Ovary (tissue), 9 donors: ENCODE results near the gene IQCK. TPM values are rescaled to one million over a fixed set of nuclear protein-coding genes. Genes with fewer than 3 reads are reported as not detected.

Experiments used
- DNase-seq, 5 donors: peaks; one replicate each; pipeline ENCODE4 v3.0.0-alpha.2; 2019 to 2020
- H3K27ac ChIP-seq, 2 donors: fragments of 200-600 bp; one replicate each; pipeline versions ENCODE4 v1.5.1 to v1.8.0; 2019 to 2022
- H3K27me3 ChIP-seq: fragments of 200-600 bp; one replicate; pipeline ENCODE4 v1.8.0; 2022
- H3K36me3 ChIP-seq: fragments of 200-600 bp; sonication (generic); one replicate; pipeline ENCODE4 v1.5.1; 2019
- H3K4me1 ChIP-seq: one replicate; pipeline ENCODE4 v1.8.1; 2013; ENCODE audit warnings: mild to moderate bottlenecking, moderate library complexity; ENCODE audit not compliant: insufficient read depth
- H3K4me3 ChIP-seq: fragments of 200-600 bp; sonication (generic); one replicate; pipeline ENCODE4 v1.5.1; 2017
- H3K9me3 ChIP-seq, 2 donors: fragments of 200-600 bp in 1 of 2; sonication (generic) in 1 of 2; one replicate each; pipeline versions ENCODE4 v1.5.1 to v1.8.1; 2013 to 2019; ENCODE audit warnings: mild to moderate bottlenecking in 1 of 2, moderate library complexity in 1 of 2
- EP300 ChIP-seq: sonication (generic); formaldehyde crosslinking; IDR thresholded peaks from one replicate; pipeline ENCODE4 v1.6.1; 2017; ENCODE audit warnings: antibody characterized with exemption
- POLR2A ChIP-seq: fragments of 450-650 bp; IDR thresholded peaks from one replicate; pipeline ENCODE4 v1.6.1; 2017; ENCODE audit warnings: antibody characterized with exemption, mild to moderate bottlenecking, moderate library complexity
- WGBS, 3 donors: extraction: QIAGEN DNeasy Blood & Tissue Kit in 1 of 3; methylation state at CpG; one replicate each; pipeline versions ENCODE4 v1.1.5 to v1.1.7; 2013 to 2017; 5-methylcytosine and 5-hydroxymethylcytosine counted together
- intact Hi-C, 4 donors: fragments of 100-400 bp; cut with DNase I; formaldehyde crosslinking; loops; one replicate each; pipeline versions ENCODE4 v1.11.0 to v1.15.1; 2022 to 2023
- polyA plus RNA-seq, 2 donors: library from polyadenylated mRNA; stranded (reverse); fragments of 200-250 nt in 1 of 2; fragments of 350-450 nt in 1 of 2; fragmentation: Illumina TruSeq in 1 of 2; extraction: RNeasy Lipid Tissue Mini Kit (QIAGEN cat#74804) in 1 of 2; gene quantifications; one replicate each; pipeline ENCODE4 v1.2.3, GENCODE V29; 2013 to 2014
- total RNA-seq, 7 donors: library from RNA; depleted of rRNA in 2 of 7; stranded (reverse); fragments of >200 nt in 2 of 7; fragmentation: NEBNext Ultra II Directional in 3 of 7; extraction: Animal tissue kit (Norgen Biotek cat#: 25700) in 3 of 7; gene quantifications; one replicate each; pipeline versions ENCODE4 v1.1.0 to v1.2.4, GENCODE V29; 2016 to 2023
- TF ChIP-seq, protein P1 (sequence below), 3 donors: fragments of 450-650 bp in 2 of 3; fragments of 200-600 bp in 1 of 3; IDR thresholded peaks; one replicate each; pipeline versions ENCODE4 v1.5.1 to v1.8.0; 2016 to 2022; ENCODE audit warnings: antibody characterized with exemption in 3 of 3, mild to moderate bottlenecking in 1 of 3
- donor health status: DM: no; HTN: no; CAD: no; lungs with moderate emphysema.
- donor health status: DM: no; HTN: no; CAD: no.
- donor health status: Bipolar disorder and iron deficiency.
- donor health status: DM: yes; HTN: yes; CAD: no.
- donor health status: DM: no; HTN: no; CAD: no.
- donor health status: DM: yes; HTN: yes; CAD: no.

The IQCK gene
- total and polyA plus RNA-seq, 9 donors, result 14.3 to 52.8 (median 18.0) TPM

- H3K4me1 ChIP-seq, result peaks cover 15% of the 10 kb centered on the region
- no peak for DNase-seq
- no peaks in the 10 kb centered on the region for H3K27me3 ChIP-seq
- H3K36me3 ChIP-seq, result no peaks in the 10 kb centered on the region
- no peak overlapping the region for H3K27ac ChIP-seq
- intact Hi-C loops, result loop anchor here in 1 of 4 donors (10.0 kb wide), 1 partner anchor 94 kb away; no protein-coding TSS in a partner anchor
- TF ChIP-seq, protein P1, sequence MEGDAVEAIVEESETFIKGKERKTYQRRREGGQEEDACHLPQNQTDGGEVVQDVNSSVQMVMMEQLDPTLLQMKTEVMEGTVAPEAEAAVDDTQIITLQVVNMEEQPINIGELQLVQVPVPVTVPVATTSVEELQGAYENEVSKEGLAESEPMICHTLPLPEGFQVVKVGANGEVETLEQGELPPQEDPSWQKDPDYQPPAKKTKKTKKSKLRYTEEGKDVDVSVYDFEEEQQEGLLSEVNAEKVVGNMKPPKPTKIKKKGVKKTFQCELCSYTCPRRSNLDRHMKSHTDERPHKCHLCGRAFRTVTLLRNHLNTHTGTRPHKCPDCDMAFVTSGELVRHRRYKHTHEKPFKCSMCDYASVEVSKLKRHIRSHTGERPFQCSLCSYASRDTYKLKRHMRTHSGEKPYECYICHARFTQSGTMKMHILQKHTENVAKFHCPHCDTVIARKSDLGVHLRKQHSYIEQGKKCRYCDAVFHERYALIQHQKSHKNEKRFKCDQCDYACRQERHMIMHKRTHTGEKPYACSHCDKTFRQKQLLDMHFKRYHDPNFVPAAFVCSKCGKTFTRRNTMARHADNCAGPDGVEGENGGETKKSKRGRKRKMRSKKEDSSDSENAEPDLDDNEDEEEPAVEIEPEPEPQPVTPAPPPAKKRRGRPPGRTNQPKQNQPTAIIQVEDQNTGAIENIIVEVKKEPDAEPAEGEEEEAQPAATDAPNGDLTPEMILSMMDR (IDR thresholded peaks at IDR 0.05), result no peak
- no peak for TF ChIP-seq POLR2A
- no peak for TF ChIP-seq EP300
- H3K4me3 ChIP-seq, result no peak overlapping the region
- WGBS, 3 donors, result 70 to 81% (median 72%) methylated on average over 18 of the region's 18 CpGs
- H3K9me3 ChIP-seq, result no peaks in the 10 kb centered on the region
Observed at GRCh38 chr16:19708296-19709205, 9.5 kb upstream of the IQCK start.

DNA sequence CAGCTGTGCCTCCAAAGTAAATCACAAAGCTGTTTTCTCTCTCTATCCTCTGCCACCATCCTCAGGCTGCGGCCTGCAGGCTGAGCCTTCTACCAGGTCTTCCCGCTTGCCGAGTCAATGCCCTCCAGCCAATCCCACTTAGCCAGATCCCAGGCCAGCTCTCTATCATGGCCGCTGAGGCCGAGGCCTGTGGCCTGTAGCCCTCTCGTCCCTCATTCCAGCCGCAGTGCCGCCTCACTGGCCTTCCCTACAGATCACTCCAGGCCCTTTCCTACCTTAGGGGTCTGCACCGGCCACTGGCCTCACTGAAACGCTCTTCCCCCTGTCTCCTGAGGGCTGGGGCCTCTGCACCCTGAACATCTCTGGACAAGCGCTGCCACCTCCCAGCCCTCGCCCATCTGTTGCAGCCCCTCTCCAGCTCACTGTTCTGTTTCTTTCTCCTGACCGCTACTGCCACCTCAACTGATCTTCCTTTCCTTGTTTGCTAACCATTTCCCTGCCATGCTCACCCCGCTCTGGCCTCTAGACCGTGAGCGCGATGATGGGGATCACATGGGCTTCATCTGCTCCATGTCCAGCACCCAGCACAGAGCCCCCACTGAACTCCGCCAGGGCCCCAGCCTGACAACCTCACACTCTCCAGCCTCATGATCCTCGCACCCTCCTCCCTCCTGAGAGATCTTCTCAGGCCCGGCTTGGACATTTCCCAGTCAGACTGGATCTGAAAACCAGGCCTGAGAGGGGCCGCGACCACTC lies 8.5 kb upstream of the IQCK start:
- Histone ChIP-seq H3K4me3 (no peak overlapping the region), H3K4me1 (peaks cover 7% of the 10 kb centered on the region), H3K36me3 (no peaks in the 10 kb centered on the region), H3K27ac (no peak overlapping the region), H3K27me3 (no peaks in the 10 kb centered on the region), H3K9me3 (no peaks in the 10 kb centered on the region)
- DNase-seq, result no peak
- intact Hi-C loops, result loop anchor here in 1 of 4 donors (10.0 kb wide), 1 partner anchor 95 kb away; no protein-coding TSS in a partner anchor
- TF ChIP-seq POLR2A (no peak), EP300 (no peak)
- TF ChIP-seq, protein P1 (IDR thresholded peaks at IDR 0.05), result no peak
- 93 to 95% (median 94%) methylated on average over 22 of the region's 22 CpGs for WGBS, 3 donors

- TF ChIP-seq EP300 (no peak), POLR2A (no peak)
- TF ChIP-seq, protein P1 (IDR thresholded peaks at IDR 0.05), result no peak
- no peak for DNase-seq
- no peaks in the 10 kb centered on the region for H3K4me1 ChIP-seq
- H3K9me3 ChIP-seq, result no peaks in the 10 kb centered on the region
- no peaks in the 10 kb centered on the region for H3K27me3 ChIP-seq
- 84 to 89% (median 86%) methylated on average over 23 of the region's 23 CpGs for WGBS, 3 donors
- no peaks in the 10 kb centered on the region for H3K36me3 ChIP-seq
- H3K4me3 ChIP-seq, result no peak overlapping the region
- no peak overlapping the region for H3K27ac ChIP-seq
- intact Hi-C loops, result no loop called here
Observed at GRCh38 chr16:19710191-19710908, 7.7 kb upstream of the IQCK start.

- DNase-seq, result no peak
- Histone ChIP-seq H3K36me3 (no peaks in the 10 kb centered on the region), H3K4me1 (peaks cover 2% of the 10 kb centered on the region), H3K27me3 (no peaks in the 10 kb centered on the region), H3K4me3 (no peak overlapping the region), H3K27ac (no peak overlapping the region), H3K9me3 (no peaks in the 10 kb centered on the region)
- intact Hi-C loops, result no loop called here
- no peak for TF ChIP-seq EP300
- TF ChIP-seq, protein P1 (IDR thresholded peaks at IDR 0.05), result no peak
- TF ChIP-seq POLR2A, result no peak
- 68 to 75% (median 75%) methylated on average over 11 to 13 of the region's 13 CpGs for WGBS, 3 donors
Observed at GRCh38 chr16:19710991-19711545, 7.0 kb upstream of the IQCK start.
